Astrocyte of the spinal cord (primary cell): ENCODE results near the gene RASGRP1.

Experiments used
- DNase-seq: peaks from one replicate; pipeline ENCODE4 v3.0.0; 2011; ENCODE audit warnings: low read depth, low spot score
- H3K4me3 ChIP-seq: 2 replicates; pipeline ENCODE4 v1.5.1; 2011; ENCODE audit warnings: low read depth, mild to moderate bottlenecking, low read length, moderate library complexity
- CTCF ChIP-seq: IDR thresholded peaks from 2 replicates; pipeline ENCODE4 v1.5.1; 2012; ENCODE audit warnings: low read depth, mild to moderate bottlenecking, low read length, inconsistent platforms
- in situ Hi-C: cut with HindIII; loops from 2 replicates; pipeline ENCODE4 v1.10.0; 2017; ENCODE audit warnings: low sequenced_read_pairs

Gene RASGRP1

GRCh38 chr15:38471974-38472373, 92.6 kb downstream of the RASGRP1 start:
- TF ChIP-seq CTCF: no peak

GRCh38 chr15:38470816-38471215, 93.8 kb downstream of the RASGRP1 start:
- no peak overlapping the region for H3K4me3 ChIP-seq
- in situ Hi-C loops: no loop called here
- no peak for DNase-seq
- no peak for TF ChIP-seq CTCF

More at GRCh38 chr15:38471974-38472373, 92.6 kb downstream of the RASGRP1 start:
- in situ Hi-C loops: no loop called here
- no peak for DNase-seq
- no peak overlapping the region for H3K4me3 ChIP-seq

- H3K4me3 ChIP-seq: no peak overlapping the region
- in situ Hi-C loops: no loop called here
- no peak for TF ChIP-seq CTCF
- no peak for DNase-seq
Observed at GRCh38 chr15:38464675-38465074, 99.9 kb downstream of the RASGRP1 start.

- in situ Hi-C loops: no loop called here
- H3K4me3 ChIP-seq: no peak overlapping the region
- no peak for TF ChIP-seq CTCF
- DNase-seq: no peak
Observed at GRCh38 chr15:38463893-38464292, 100.7 kb downstream of the RASGRP1 start.

- in situ Hi-C loops: no loop called here
- DNase-seq: peak; percentile 26
Observed at GRCh38 chr15:38461066-38461833, 103.4 kb downstream of the RASGRP1 start.

GRCh38 chr15:38460543-38460942, 104.1 kb downstream of the RASGRP1 start:
- in situ Hi-C loops: no loop called here
- no peak for DNase-seq
- no peak overlapping the region for H3K4me3 ChIP-seq
- no peak for TF ChIP-seq CTCF

More at GRCh38 chr15:38461066-38461833, 103.4 kb downstream of the RASGRP1 start:
- no peak for TF ChIP-seq CTCF
- no peak overlapping the region for H3K4me3 ChIP-seq

GRCh38 chr15:38459480-38459879, 105.1 kb downstream of the RASGRP1 start:
- in situ Hi-C loops: no loop called here

More at GRCh38 chr15:38459480-38459879, 105.1 kb downstream of the RASGRP1 start:
- no peak for TF ChIP-seq CTCF
- no peak overlapping the region for H3K4me3 ChIP-seq
- no peak for DNase-seq
